Uterus (tissue), 4 donors: ENCODE measurements around the gene PRKAG2. TPM values are rescaled to one million over a fixed set of nuclear protein-coding genes. Genes with fewer than 3 reads are reported as not detected.
A peak's percentile ranks its signal among the peaks of the same experiment; 100 is the strongest.

ENCODE experiments used
- DNase-seq, 2 donors: peaks; one replicate each; pipeline ENCODE4 v3.0.0-alpha.2; 2019 to 2020
- H3K27ac ChIP-seq, 2 donors: fragments of 200-600 bp; sonication (generic); 1 replicate in 1 of 2; 2 replicates in 1 of 2; pipeline ENCODE4 v1.5.1; 2016 to 2018
- H3K27me3 ChIP-seq, 2 donors: fragments of 200-600 bp; sonication (generic); one replicate each; pipeline ENCODE4 v1.5.1; 2018 to 2019; ENCODE audit warnings: control low read depth in 1 of 2
- H3K36me3 ChIP-seq, 2 donors: fragments of 200-600 bp; sonication (generic); one replicate each; pipeline ENCODE4 v1.5.1; 2019; ENCODE audit warnings: control low read depth in 1 of 2
- H3K4me1 ChIP-seq, 2 donors: fragments of 200-600 bp; sonication (generic); one replicate each; pipeline ENCODE4 v1.5.1; 2018 to 2019; ENCODE audit warnings: control low read depth in 1 of 2
- H3K4me3 ChIP-seq, 2 donors: fragments of 200-600 bp; sonication (generic); 1 replicate in 1 of 2; 2 replicates in 1 of 2; pipeline ENCODE4 v1.5.1; 2018 to 2019; ENCODE audit warnings: mild to moderate bottlenecking in 1 of 2
- H3K9me3 ChIP-seq, 2 donors: fragments of 200-600 bp; sonication (generic); one replicate each; pipeline ENCODE4 v1.5.1; 2019; ENCODE audit warnings: control low read depth in 1 of 2
- CTCF ChIP-seq, 4 experiments: fragments of 200-600 bp in 2 of 4; fragments of 450-650 bp in 2 of 4; sonication (generic) in 2 of 4; IDR thresholded peaks; one replicate each; pipeline ENCODE4 v1.5.1; 2016 to 2019; ENCODE audit warnings: antibody characterized with exemption in 4 of 4, mild to moderate bottlenecking in 2 of 4, moderate library complexity in 1 of 4
- POLR2A ChIP-seq, 2 donors: fragments of 450-650 bp; IDR thresholded peaks; one replicate each; pipeline ENCODE4 v1.6.1; 2016; ENCODE audit warnings: antibody characterized with exemption in 2 of 2, mild to moderate bottlenecking in 1 of 2, moderate library complexity in 1 of 2
- intact Hi-C: fragments of 100-400 bp; cut with DNase I; formaldehyde crosslinking; loops from one replicate; pipeline ENCODE4 v1.15.1; 2023; ENCODE audit warnings: low total_unique reads
- total RNA-seq, 4 donors: library from RNA; depleted of rRNA in 3 of 4; stranded (reverse); fragments of >200 nt in 3 of 4; gene quantifications; one replicate each; pipeline versions ENCODE4 v1.1.0 to v1.2.4, GENCODE V29; 2014 to 2023
- donor health status: DM: yes; HTN: yes; CAD: no.

The PRKAG2 gene
- total RNA-seq, 4 donors from 2014 or later = 15.1 to 66.2 (median 33.6) TPM

- no peak for DNase-seq
- TF ChIP-seq POLR2A (IDR thresholded peaks at IDR 0.05) = no peak
- no peak for TF ChIP-seq CTCF (IDR thresholded peaks at IDR 0.05)
- no peak overlapping the region for H3K27ac ChIP-seq
- H3K4me3 ChIP-seq = no peak overlapping the region
- H3K36me3 ChIP-seq = no peaks in the 10 kb centered on the region
- H3K9me3 ChIP-seq = no peaks in the 10 kb centered on the region
- H3K27me3 ChIP-seq = no peaks in the 10 kb centered on the region
- H3K4me1 ChIP-seq = peaks cover 0 to 13% of the 10 kb centered on the region in 2 donors
- intact Hi-C loops = no loop called here
Observed at GRCh38 chr7:151825721-151826120, 51.2 kb downstream of the PRKAG2 start.

- peaks cover 0 to 13% of the 10 kb centered on the region in 2 donors for H3K4me1 ChIP-seq
- peak in 1 of 2 donors; percentile 35 for DNase-seq
- no peaks in the 10 kb centered on the region for H3K9me3 ChIP-seq
- no peak overlapping the region for H3K4me3 ChIP-seq
- H3K27ac ChIP-seq = peak overlapping the region; percentile 36 to 56
- no peaks in the 10 kb centered on the region for H3K36me3 ChIP-seq
- intact Hi-C loops = no loop called here
- no peaks in the 10 kb centered on the region for H3K27me3 ChIP-seq
- no peak for TF ChIP-seq POLR2A (IDR thresholded peaks at IDR 0.05)
- TF ChIP-seq CTCF (IDR thresholded peaks at IDR 0.05) = no peak
Observed at GRCh38 chr7:151824373-151824933, 52.5 kb downstream of the PRKAG2 start.

GRCh38 chr7:151823566-151824372, 53.1 kb downstream of the PRKAG2 start:
- Histone ChIP-seq H3K27me3 (no peaks in the 10 kb centered on the region), H3K9me3 (no peaks in the 10 kb centered on the region), H3K4me1 (peaks cover 0 to 13% of the 10 kb centered on the region in 2 donors), H3K27ac (peak overlapping the region; percentile 36 to 56), H3K36me3 (no peaks in the 10 kb centered on the region), H3K4me3 (no peak overlapping the region)
- intact Hi-C loops = no loop called here
- no peak for DNase-seq
- TF ChIP-seq CTCF (IDR thresholded peaks at IDR 0.05) (no peak), POLR2A (IDR thresholded peaks at IDR 0.05) (no peak)

GRCh38 chr7:151822541-151823181, 54.3 kb downstream of the PRKAG2 start:
- no peak for TF ChIP-seq POLR2A (IDR thresholded peaks at IDR 0.05)
- TF ChIP-seq CTCF (IDR thresholded peaks at IDR 0.05) = no peak
- Histone ChIP-seq H3K9me3 (no peaks in the 10 kb centered on the region), H3K4me3 (no peak overlapping the region), H3K27me3 (no peaks in the 10 kb centered on the region), H3K36me3 (no peaks in the 10 kb centered on the region), H3K27ac (peak overlapping the region in 1 of 2 donors; percentile 56), H3K4me1 (peaks cover 0 to 13% of the 10 kb centered on the region in 2 donors)
- no peak for DNase-seq
- intact Hi-C loops = no loop called here
